HepG2 (cell line): ENCODE data around the gene LGI2. TPM values are rescaled to one million over a fixed set of nuclear protein-coding genes. Genes with fewer than 3 reads are reported as not detected.

Experiments used
- ATAC-seq: fragments of 200-7000 bp; cut with Tn5 transposase; 3 replicates; pipeline ENCODE4 v1.9.1; 2020; ENCODE audit warnings: mild to moderate bottlenecking, moderate library complexity
- BruUV-seq: library from RNA; stranded (reverse); fragments of 400-500 nt; replicated peaks from 2 replicates; lab custom pipeline; 2021; lab: Mats Ljungman, UMichigan
- CTCF ChIA-PET: fragments of 300-600 bp; formaldehyde crosslinking; extraction: SDS; loops from one replicate; lab custom pipeline; 2021; ENCODE audit warnings: low total read pairs, inconsistent platforms, low intra/inter-chr PET ratio; lab: Yijun Ruan, JAX
- POLR2A ChIA-PET: fragments of 350-600 bp; sonication (Branson Sonifier 250); formaldehyde crosslinking; loops from one replicate; lab custom pipeline; 2020; ENCODE audit warnings: antibody characterized with exemption, inconsistent platforms; lab: Yijun Ruan, JAX
- DNase-seq: peaks from one replicate; pipeline ENCODE4 v3.0.0-alpha.2; 2015; ENCODE audit warnings: low spot score
- FAIRE-seq: peaks from 3 replicates; lab custom pipeline; 2011; peaks lifted over from hg19 to GRCh38; lab: Jason Lieb, UNC
- H2AFZ ChIP-seq: one replicate; pipeline ENCODE4 v1.6.1; 2011; ENCODE audit warnings: low read length, inconsistent platforms
- H3K27ac ChIP-seq: fragments of 300-600 bp; 3 replicates; pipeline ENCODE4 v1.8.0; 2011; ENCODE audit warnings: mixed run types, mild to moderate bottlenecking, mixed read lengths, low read length, inconsistent platforms; ENCODE audit not compliant: insufficient read depth; ENCODE audit errors: extremely low read length
- H3K27me3 ChIP-seq, 2 experiments: fragments of 200-600 bp in 1 of 2; 2 replicates in 1 of 2; 3 replicates in 1 of 2; pipeline versions ENCODE4 v1.6.0 to v1.8.0; 2011; ENCODE audit warnings: low read length in 2 of 2, mild to moderate bottlenecking in 2 of 2, moderate library complexity in 2 of 2, inconsistent platforms in 1 of 2; ENCODE audit not compliant: insufficient read depth in 2 of 2, control insufficient read depth in 1 of 2
- H3K36me3 ChIP-seq, 2 experiments: fragments of 200-600 bp in 1 of 2; replicated peaks in 1 of 2; 2 replicates in 1 of 2; 3 replicates in 1 of 2; pipeline versions ENCODE4 v1.5.1 to v1.8.0; 2011; ENCODE audit warnings: low read length in 2 of 2, inconsistent platforms in 1 of 2; ENCODE audit not compliant: insufficient read depth in 2 of 2, control insufficient read depth in 1 of 2
- H3K4me1 ChIP-seq: 2 replicates; pipeline ENCODE4 v1.5.1; 2012; ENCODE audit warnings: low read length, inconsistent platforms; ENCODE audit not compliant: insufficient read depth
- H3K4me2 ChIP-seq: 2 replicates; pipeline ENCODE4 v1.6.0; 2011; ENCODE audit warnings: low read depth, low read length, inconsistent platforms
- H3K4me3 ChIP-seq, 3 experiments: fragments of 200-600 bp in 1 of 3; sonication (generic), shearing (Covaris generic) in 1 of 3; replicated peaks in 1 of 3; 2 replicates each; pipeline ENCODE4 v1.5.1; 2011 to 2016; ENCODE audit warnings: low read length in 3 of 3, inconsistent platforms in 2 of 3, low read depth in 2 of 3, mild to moderate bottlenecking in 2 of 3, control low read depth in 1 of 3, mixed read lengths in 1 of 3; ENCODE audit not compliant: insufficient read depth in 1 of 3
- H3K79me2 ChIP-seq: one replicate; pipeline ENCODE4 v1.6.1; 2011; ENCODE audit warnings: low read length, inconsistent platforms; ENCODE audit not compliant: insufficient read depth
- H3K9ac ChIP-seq: 2 replicates; pipeline ENCODE4 v1.6.0; 2011; ENCODE audit warnings: mild to moderate bottlenecking, low read depth, low read length, inconsistent platforms; ENCODE audit not compliant: insufficient read depth
- H3K9me3 ChIP-seq: 2 replicates; pipeline ENCODE4 v1.5.1; 2012; ENCODE audit warnings: mild to moderate bottlenecking, low read length
- H4K20me1 ChIP-seq: 2 replicates; pipeline ENCODE4 v1.6.0; 2011; ENCODE audit warnings: inconsistent platforms, mild to moderate bottlenecking, low read length, moderate library complexity; ENCODE audit not compliant: insufficient read depth
- REL ChIP-seq: sonication (generic); formaldehyde crosslinking; conservative IDR thresholded peaks from 2 replicates; pipeline ENCODE4 v1.8.0; 2022; ENCODE audit warnings: mild to moderate bottlenecking, missing genetic modification reagents, moderate library complexity
- RELA ChIP-seq: sonication (generic); formaldehyde crosslinking; IDR thresholded peaks from 2 replicates; pipeline ENCODE4 v1.4.0; 2020; ENCODE audit warnings: missing genetic modification reagents
- ZFP90 ChIP-seq: sonication (generic); formaldehyde crosslinking; IDR thresholded peaks from 2 replicates; pipeline ENCODE4 v1.8.0; 2022; ENCODE audit warnings: missing genetic modification reagents, mild to moderate bottlenecking, inconsistent platforms, borderline replicate concordance
- ZNF281 ChIP-seq: sonication (generic); formaldehyde crosslinking; IDR thresholded peaks from 2 replicates; pipeline ENCODE4 v1.4.0; 2020; ENCODE audit warnings: missing genetic modification reagents, borderline replicate concordance
- ZNF891 ChIP-seq: sonication (generic); formaldehyde crosslinking; IDR thresholded peaks from 2 replicates; pipeline ENCODE4 v1.5.0; 2020; ENCODE audit warnings: mild to moderate bottlenecking, missing genetic modification reagents
- WGBS: methylation state at CpG from one replicate; pipeline ENCODE4 v1.1.6; 2017; ENCODE audit warnings: low lambda C conversion rate; 5-methylcytosine and 5-hydroxymethylcytosine counted together
- in situ Hi-C: cut with HindIII; loops from 2 replicates; pipeline ENCODE4 v1.10.0; 2017; ENCODE audit warnings: low pct_unique_long_range_greater_than_20kb; ENCODE audit not compliant: extremely low pct_ligation_motif_present
- intact Hi-C: fragments of 100-400 bp; cut with micrococcal nuclease; formaldehyde crosslinking; loops from one replicate; pipeline ENCODE4 v1.10.0; 2022; ENCODE audit not compliant: unreplicated experiment
- polyA plus RNA-seq, 8 experiments: library from polyadenylated mRNA; depleted of rRNA in 3 of 8; stranded (reverse) in 7 of 8; unstranded in 1 of 8; fragments of >200 nt; fragmentation: Illumina TruSeq in 4 of 8; extraction: Trizol in 4 of 8; gene quantifications; 2 replicates each; pipeline versions ENCODE4 v1.2.1 to v1.2.3, GENCODE V29; 2011 to 2016; ENCODE audit warnings: low read depth in 4 of 8, missing spikeins in 1 of 8, mixed read lengths in 1 of 8; ENCODE audit not compliant: insufficient read depth in 1 of 8
- total RNA-seq, 5 experiments: library from RNA; depleted of rRNA; stranded (reverse); fragments of >200 nt; fragmentation: Illumina TruSeq; extraction: Trizol; gene quantifications; 2 replicates each; pipeline ENCODE4 v1.2.3, GENCODE V29; 2016; ENCODE audit warnings: low read depth in 1 of 5

LGI2 gene
- total and polyA plus RNA-seq, 2 of the 13 experiments (the other 11 are each of a cell fraction or from before 2014, with no cell fraction given), result not detected

GRCh38 chr4:24978291-24979075 is 52.3 kb downstream of the LGI2 start:
- WGBS, result 30% methylated on average over 9 of the region's 9 CpGs
- H3K4me3 ChIP-seq, result no peak overlapping the region
- H3K4me1 ChIP-seq, result peaks cover 9% of the 10 kb centered on the region
- no peak overlapping the region for H3K4me2 ChIP-seq
- ChIA-PET CTCF (no interaction called here), POLR2A (no interaction called here)
- H3K27ac ChIP-seq, result no peak overlapping the region
- no peak overlapping the region for H2AFZ ChIP-seq
- H4K20me1 ChIP-seq, result no peaks in the 10 kb centered on the region
- no peak for FAIRE-seq
- intact Hi-C loops (loop anchor here (10.0 kb wide), 1 partner anchor 494 kb away; no protein-coding TSS in a partner anchor), in situ Hi-C loops (loop anchor here (25.0 kb wide), 2 partner anchors 384 to 491 kb away; no protein-coding TSS in a partner anchor)
- no peak overlapping the region for H3K9ac ChIP-seq
- no peaks in the 10 kb centered on the region for H3K79me2 ChIP-seq
- no peak for DNase-seq
- H3K9me3 ChIP-seq, result no peaks in the 10 kb centered on the region
- BruUV-seq, result no TSS peak
- H3K27me3 ChIP-seq, result peaks cover 0 to 29% of the 10 kb centered on the region in 2 experiments; a peak in 1 of 5 replicates
- no peak for ATAC-seq
- no peaks in the 10 kb centered on the region for H3K36me3 ChIP-seq
- TF ChIP-seq ZFP90 (CRISPR knock-in tag) (no peak), REL (CRISPR knock-in tag) (no peak), ZNF891 (CRISPR knock-in tag) (no peak), ZNF281 (CRISPR knock-in tag) (no peak), RELA (CRISPR knock-in tag) (no peak)
